K562 (cell line): ENCODE data around the gene PELI3. TPM values are rescaled to one million over a fixed set of nuclear protein-coding genes. Genes with fewer than 3 reads are reported as not detected.
A peak's percentile ranks its signal among the peaks of the same experiment; 100 is the strongest.

Experiments
- ARID1B ChIP-seq: fragments of 450-650 bp; IDR thresholded peaks from 2 replicates; pipeline ENCODE4 v1.6.1; 2016; ENCODE audit warnings: antibody characterized with exemption, mild to moderate bottlenecking, inconsistent platforms
- MAFG ChIP-seq: fragments of 450-650 bp; conservative IDR thresholded peaks from 2 replicates; pipeline ENCODE4 v1.6.1; 2016; ENCODE audit warnings: missing genetic modification characterization, missing compliant biosample characterization
- MAFK ChIP-seq: IDR thresholded peaks from 2 replicates; pipeline ENCODE4 v1.6.1; 2011; ENCODE audit warnings: low read length, improper control_type of control experiment
- POLR2AphosphoS5 ChIP-seq: IDR thresholded peaks from 2 replicates; pipeline ENCODE4 v1.6.1; 2011; ENCODE audit warnings: mild to moderate bottlenecking, low read depth, low read length, moderate library complexity; ENCODE audit not compliant: control insufficient read depth, insufficient read depth
- TEAD1 ChIP-seq, 2 experiments: fragments of 450-650 bp in 1 of 2; sonication (generic) in 1 of 2; formaldehyde crosslinking; IDR thresholded peaks; 2 replicates each; pipeline versions ENCODE4 v1.4.0 to v1.8.0; 2020 to 2022; ENCODE audit warnings: mild to moderate bottlenecking in 2 of 2, missing genetic modification reagents in 1 of 2
- U2AF1 ChIP-seq: fragments of 200-400 bp; formaldehyde crosslinking; optimal IDR thresholded peaks from 2 replicates; pipeline ENCODE3; 2017; ENCODE audit warnings: mild to moderate bottlenecking, low read depth, low read length, moderate library complexity
- ZNF384 ChIP-seq: IDR thresholded peaks from 2 replicates; pipeline ENCODE4 v1.6.1; 2012; ENCODE audit warnings: low read depth, low read length, improper control_type of control experiment
- ZNF407 ChIP-seq: fragments of 450-650 bp; IDR thresholded peaks from 2 replicates; pipeline ENCODE4 v1.6.1; 2016; ENCODE audit warnings: low read depth
- ZNF592 ChIP-seq: fragments of 450-650 bp; IDR thresholded peaks from 2 replicates; pipeline ENCODE4 v1.6.1; 2017; ENCODE audit warnings: antibody characterized with exemption, mild to moderate bottlenecking
- polyA plus RNA-seq, 8 experiments: library from polyadenylated mRNA; depleted of rRNA in 4 of 8; stranded (reverse) in 5 of 8; unstranded in 3 of 8; fragments of >200 nt; fragmentation: Nextera tagmentation in 2 of 8; fragmentation: Illumina TruSeq in 1 of 8; extraction: Ambion mirVana in 2 of 8; extraction: Trizol in 1 of 8; gene quantifications; 2 replicates each; pipeline versions ENCODE4 v1.2.1 to v1.2.3, GENCODE V29; 2011 to 2014; ENCODE audit warnings: inconsistent platforms in 1 of 8, missing spikeins in 1 of 8
- total RNA-seq, 7 experiments: library from RNA; depleted of rRNA in 6 of 7; stranded (reverse); fragments of >200 nt in 6 of 7; fragmentation: Illumina TruSeq in 2 of 7; extraction: Trizol in 2 of 7; gene quantifications; 2 replicates each; pipeline versions ENCODE4 v1.2.1 to v1.2.3, GENCODE V29; 2011 to 2021; ENCODE audit warnings: low replicate concordance in 1 of 7
- TF ChIP-seq, protein P1 (sequence below): sonication (generic); formaldehyde crosslinking; IDR thresholded peaks from 2 replicates; pipeline ENCODE4 v1.5.0; 2020; ENCODE audit warnings: missing genetic modification reagents

Gene PELI3
- total and polyA plus RNA-seq, 9 of the 15 experiments (the other 6 are each of a cell fraction or from before 2014, with no cell fraction given) = 0.17 to 4.2 (median 1.9) TPM

- no peak for TF ChIP-seq ZNF407
- TF ChIP-seq ARID1B = peak; percentile 19; the same call in 1 of the 2 replicates
- peak in 1 of 2 experiments; percentile 86; a peak in 1 of 4 replicates for TF ChIP-seq TEAD1 (CRISPR knock-in tag; IDR thresholded peaks at IDR 0.05)
- no peak for TF ChIP-seq POLR2AphosphoS5
- no peak for TF ChIP-seq MAFG (tag)
- no peak for TF ChIP-seq ZNF384
- TF ChIP-seq U2AF1 = no peak
- TF ChIP-seq MAFK = no peak
- TF ChIP-seq, protein P1, sequence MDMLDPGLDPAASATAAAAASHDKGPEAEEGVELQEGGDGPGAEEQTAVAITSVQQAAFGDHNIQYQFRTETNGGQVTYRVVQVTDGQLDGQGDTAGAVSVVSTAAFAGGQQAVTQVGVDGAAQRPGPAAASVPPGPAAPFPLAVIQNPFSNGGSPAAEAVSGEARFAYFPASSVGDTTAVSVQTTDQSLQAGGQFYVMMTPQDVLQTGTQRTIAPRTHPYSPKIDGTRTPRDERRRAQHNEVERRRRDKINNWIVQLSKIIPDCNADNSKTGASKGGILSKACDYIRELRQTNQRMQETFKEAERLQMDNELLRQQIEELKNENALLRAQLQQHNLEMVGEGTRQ = peak; percentile 26; the same call in 1 of the 2 replicates
- no peak for TF ChIP-seq ZNF592
Measured at GRCh38 chr11:66418168-66418985, 48.3 kb upstream of the PELI3 start (continued).
